ENCODE results near the gene DNAJC17.

DNAJC17 gene

GRCh38 chr15:40743485-40743901, 63.8 kb downstream of the DNAJC17 start:
- TF ChIP-seq CTCF (conservative IDR thresholded peaks at IDR 0.05; ENCODE audit: control insufficient read depth, insufficient read depth, low read depth, low read length), result no peak
- DNase-seq (ENCODE audit: low read depth), result no peak
- H3K4me3 ChIP-seq (ENCODE audit: control insufficient read depth, low read depth, low read length), result no peak overlapping the region

GRCh38 chr15:40739854-40740253, 67.4 kb downstream of the DNAJC17 start:
- DNase-seq (ENCODE audit: low read depth), result no peak
- TF ChIP-seq CTCF (conservative IDR thresholded peaks at IDR 0.05; ENCODE audit: control insufficient read depth, insufficient read depth, low read depth, low read length), result peak; percentile 1
- no peak overlapping the region for H3K4me3 ChIP-seq (ENCODE audit: control insufficient read depth, low read depth, low read length)

- no peak for DNase-seq (ENCODE audit: low read depth)
- H3K4me3 ChIP-seq (ENCODE audit: control insufficient read depth, low read depth, low read length), result no peak overlapping the region
- no peak for TF ChIP-seq CTCF (conservative IDR thresholded peaks at IDR 0.05; ENCODE audit: control insufficient read depth, insufficient read depth, low read depth, low read length)
These were observed 68.2 kb downstream of the DNAJC17 start for GRCh38 chr15:40739047-40739446.

- DNase-seq (ENCODE audit: low read depth), result no peak
- no peak for TF ChIP-seq CTCF (conservative IDR thresholded peaks at IDR 0.05; ENCODE audit: control insufficient read depth, insufficient read depth, low read depth, low read length)
These were observed 70.2 kb downstream of the DNAJC17 start for GRCh38 chr15:40737048-40737447.

GRCh38 chr15:40736575-40736974, 70.7 kb downstream of the DNAJC17 start:
- DNase-seq (ENCODE audit: low read depth), result no peak
- no peak overlapping the region for H3K4me3 ChIP-seq (ENCODE audit: control insufficient read depth, low read depth, low read length)
- TF ChIP-seq CTCF (conservative IDR thresholded peaks at IDR 0.05; ENCODE audit: control insufficient read depth, insufficient read depth, low read depth, low read length), result no peak

More at GRCh38 chr15:40737048-40737447, 70.2 kb downstream of the DNAJC17 start:
- no peak overlapping the region for H3K4me3 ChIP-seq (ENCODE audit: control insufficient read depth, low read depth, low read length)

GRCh38 chr15:40731034-40731433, 76.2 kb downstream of the DNAJC17 start:
- TF ChIP-seq CTCF (conservative IDR thresholded peaks at IDR 0.05; ENCODE audit: control insufficient read depth, insufficient read depth, low read depth, low read length), result no peak
- DNase-seq (ENCODE audit: low read depth), result no peak
- no peak overlapping the region for H3K4me3 ChIP-seq (ENCODE audit: control insufficient read depth, low read depth, low read length)

GRCh38 chr15:40723919-40724318, 83.4 kb downstream of the DNAJC17 start:
- no peak overlapping the region for H3K4me3 ChIP-seq (ENCODE audit: control insufficient read depth, low read depth, low read length)
- DNase-seq (ENCODE audit: low read depth), result no peak
- TF ChIP-seq CTCF (conservative IDR thresholded peaks at IDR 0.05; ENCODE audit: control insufficient read depth, insufficient read depth, low read depth, low read length), result no peak

Data from fibroblast of mammary gland (primary cell).